ENCODE measurements around the gene SCAMP4.
"Not testable (repeated sequence)": the region's sequence is repeated elsewhere in the genome, so short reads cannot be mapped to it uniquely, and the experiment has no call there.

The SCAMP4 gene

DNA sequence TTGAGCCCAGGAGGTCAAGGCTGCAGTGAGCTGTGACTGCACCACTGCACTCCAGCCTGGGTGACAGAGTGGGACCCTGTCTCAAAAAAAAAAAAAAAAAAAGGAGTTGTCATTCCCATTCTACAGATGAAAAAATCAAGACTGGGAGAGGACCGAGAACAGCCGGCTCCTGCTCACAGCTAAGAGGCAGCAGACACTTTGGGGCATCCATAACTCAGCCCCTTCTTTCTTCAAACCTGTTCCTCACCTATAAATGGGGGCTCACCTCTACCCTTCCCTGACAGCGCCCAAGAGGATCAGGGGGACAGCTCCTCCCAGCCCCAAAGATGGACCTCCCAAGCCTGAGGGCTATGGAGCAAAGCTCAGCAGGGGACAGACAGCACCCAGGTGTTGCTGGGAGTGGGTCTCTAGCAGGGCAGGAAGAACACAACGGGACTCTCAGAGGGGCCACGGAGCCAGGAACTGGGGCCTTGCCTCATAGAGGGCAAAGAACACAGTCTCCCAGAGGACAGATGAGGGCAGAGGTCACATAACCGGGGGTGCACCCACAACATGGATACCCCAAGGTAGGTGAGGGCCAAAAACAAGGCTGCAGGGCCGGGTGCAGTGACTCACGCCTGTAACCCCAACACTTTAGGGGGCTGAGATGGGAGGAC lies 38.4 kb upstream of the SCAMP4 start:
- DNase-seq (ENCODE audit: low read depth in 2 of 2) = no peak

DNA sequence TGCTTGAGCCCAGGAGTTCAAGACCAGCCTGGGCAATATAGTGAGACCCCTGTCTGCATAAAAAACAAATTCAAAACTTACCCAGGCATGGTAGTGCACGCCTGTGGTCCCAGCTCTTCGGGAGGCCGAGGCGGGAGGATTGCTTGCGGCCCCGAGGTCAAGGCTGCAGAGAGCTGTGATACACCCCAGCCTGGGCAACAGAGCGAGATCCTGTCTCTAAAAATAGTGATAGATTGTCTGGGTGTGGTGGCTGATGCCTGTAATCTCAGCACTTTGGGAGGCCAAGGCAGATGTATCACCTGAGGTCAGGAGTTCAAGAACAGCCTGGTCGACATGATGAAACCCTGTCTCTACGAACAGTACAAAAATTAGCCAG lies 37.9 kb upstream of the SCAMP4 start:
- DNase-seq (ENCODE audit: low read depth in 2 of 2) = no peak

GRCh38 chr19:1868971-1869370 lies 36.2 kb upstream of the SCAMP4 start:
- DNase-seq (ENCODE audit: low read depth in 2 of 2) = no peak

GRCh38 chr19:1871140-1871597 lies 34.0 kb upstream of the SCAMP4 start:
- no peak for DNase-seq (ENCODE audit: low read depth in 2 of 2)

GRCh38 chr19:1871630-1872029 lies 33.6 kb upstream of the SCAMP4 start:
- DNase-seq (ENCODE audit: low read depth in 2 of 2) = no peak

GRCh38 chr19:1872807-1873523 lies 32.2 kb upstream of the SCAMP4 start:
- no peak for DNase-seq (ENCODE audit: low read depth in 2 of 2)

- no peak for DNase-seq (ENCODE audit: low read depth in 2 of 2)
Measured at GRCh38 chr19:1873524-1874473, 31.4 kb upstream of the SCAMP4 start.

DNA sequence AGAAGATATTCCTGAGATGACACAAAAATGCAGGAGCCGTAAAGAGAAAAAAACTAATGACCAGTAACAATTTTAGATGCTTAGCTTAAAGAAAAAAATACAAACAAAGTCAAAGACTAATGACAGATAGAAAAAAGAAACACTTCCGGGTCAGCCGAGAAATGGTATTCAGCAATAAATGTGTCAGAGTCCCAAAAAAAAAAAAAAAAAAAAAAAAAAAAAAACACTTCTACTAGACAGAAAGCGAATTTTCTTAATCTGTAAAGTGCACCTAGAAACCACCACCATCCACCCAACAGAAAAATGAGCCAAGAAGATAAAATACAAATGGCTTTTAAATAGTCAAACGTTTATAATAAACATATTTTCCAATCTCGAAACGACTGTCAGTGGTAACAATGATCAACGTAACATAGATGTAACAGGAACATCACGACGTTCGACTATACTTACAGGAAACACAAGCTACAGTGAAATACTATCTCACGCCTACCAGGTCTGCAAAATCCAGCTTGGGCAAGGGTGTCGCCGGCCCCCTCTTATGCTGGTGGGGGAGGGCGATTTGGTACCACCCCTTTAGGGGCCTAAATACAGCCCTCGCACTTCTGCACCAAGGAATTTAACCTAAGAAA lies 30.5 kb upstream of the SCAMP4 start:
- DNase-seq (ENCODE audit: low read depth in 2 of 2) = no peak

- DNase-seq (ENCODE audit: low read depth in 2 of 2) = not testable (repeated sequence)
Measured at GRCh38 chr19:1875265-1875645, 29.9 kb upstream of the SCAMP4 start.

DNA sequence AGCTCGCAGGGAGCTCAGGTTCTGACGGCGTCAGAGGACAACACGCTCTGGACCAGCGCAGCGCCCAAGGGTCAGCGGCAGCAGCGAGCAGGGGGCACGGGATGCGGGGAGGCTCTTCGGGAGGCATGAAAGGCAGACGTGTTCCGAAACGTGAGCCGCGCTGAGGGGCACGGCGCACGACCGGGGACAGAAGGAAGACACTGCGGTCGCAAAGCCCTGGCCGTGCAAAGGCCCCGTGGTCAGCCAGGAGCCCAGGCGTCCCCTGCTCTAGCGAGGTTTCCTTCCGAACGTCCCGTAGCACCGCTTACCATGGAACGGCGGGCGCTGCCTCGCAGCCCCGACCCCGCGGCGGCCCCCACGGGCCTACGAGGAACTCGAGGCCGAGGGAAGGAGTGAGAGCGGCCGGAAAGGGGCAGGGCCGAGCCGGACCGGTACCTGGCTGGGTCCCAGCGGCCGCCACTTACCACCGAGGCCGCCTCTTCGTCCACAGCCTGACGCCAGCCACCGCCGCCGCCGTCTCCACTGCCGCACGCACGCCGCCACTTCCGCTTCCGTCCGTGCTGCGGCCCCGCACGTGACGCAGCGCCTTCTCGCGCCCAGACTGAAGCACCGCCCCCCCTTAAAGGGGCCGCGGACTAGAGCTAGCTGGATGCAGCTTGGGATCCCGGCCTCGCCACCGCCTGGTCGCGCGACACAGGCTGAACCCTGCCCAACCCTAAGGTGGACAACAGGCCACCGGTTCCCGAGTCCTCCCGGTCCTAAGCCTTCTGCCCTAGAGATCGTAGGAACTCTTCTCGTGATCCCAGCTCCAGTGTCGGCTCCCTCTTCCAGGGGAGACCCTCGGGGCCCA lies 29.3 kb upstream of the SCAMP4 start:
- DNase-seq (ENCODE audit: low read depth in 2 of 2) = peak; percentile 69 to 77

DNA sequence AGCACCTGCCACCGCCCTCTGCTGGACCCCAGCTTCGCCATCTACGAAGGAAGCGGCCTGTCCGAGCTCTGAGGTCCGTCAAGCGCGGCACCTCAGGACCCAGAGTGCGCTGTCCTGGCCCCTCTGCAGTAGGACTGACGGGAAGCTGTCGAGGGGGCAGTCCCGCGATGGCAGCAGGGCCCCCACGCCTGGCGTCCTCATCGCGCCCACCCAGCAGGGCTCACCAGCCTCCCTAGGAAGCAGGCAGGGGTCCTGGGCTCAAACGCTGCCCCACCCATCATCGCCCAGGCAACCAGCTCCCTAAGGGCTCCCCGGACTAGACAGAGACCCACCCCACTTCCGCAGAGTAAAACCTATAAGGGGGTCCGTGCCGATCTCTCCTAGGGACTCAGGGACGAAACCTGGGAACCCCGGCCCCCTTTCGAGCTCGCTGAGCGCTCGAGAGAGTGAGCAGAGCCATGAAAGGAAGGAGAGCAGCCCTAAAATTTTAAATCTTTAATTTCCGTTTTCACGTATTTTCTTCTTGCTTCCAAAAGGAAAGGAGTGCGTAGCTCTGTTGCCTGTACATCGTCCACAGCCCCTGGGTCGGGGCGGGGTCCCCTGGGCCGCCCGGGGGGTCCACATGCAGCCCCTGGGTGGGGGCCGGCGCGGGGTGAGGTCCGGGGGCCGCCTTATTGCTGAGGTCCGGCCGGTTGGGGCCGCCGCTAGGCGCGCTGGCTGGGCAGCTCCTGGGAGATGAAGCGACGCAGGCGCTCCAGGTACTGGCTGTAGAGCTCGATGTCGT lies 28.5 kb upstream of the SCAMP4 start:
- DNase-seq (ENCODE audit: low read depth in 2 of 2) = not testable (repeated sequence)

GRCh38 chr19:1877280-1877660 lies 27.9 kb upstream of the SCAMP4 start:
- DNase-seq (ENCODE audit: low read depth in 2 of 2) = not testable (repeated sequence)

DNA sequence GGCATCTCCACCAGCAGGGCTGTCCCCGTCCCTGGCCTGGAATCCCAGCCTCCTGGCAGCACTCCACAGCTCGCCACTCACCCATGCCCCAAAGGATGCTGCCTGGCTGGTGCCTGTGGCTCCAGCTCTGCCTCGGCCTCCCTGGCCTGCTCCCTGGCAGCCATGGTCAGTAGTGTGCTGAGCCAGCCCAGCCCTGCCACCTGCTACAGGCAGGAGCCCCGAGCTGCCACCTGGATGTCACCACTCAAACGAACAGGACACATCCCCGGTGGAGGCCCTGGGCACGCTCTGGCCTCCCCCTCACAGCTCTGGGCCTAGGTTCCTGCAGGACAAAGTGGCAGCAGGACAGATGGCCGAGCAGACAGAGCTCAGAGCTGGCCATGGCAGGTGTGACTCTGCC lies 26.6 kb upstream of the SCAMP4 start:
- DNase-seq (ENCODE audit: low read depth in 2 of 2) = not testable (repeated sequence)

GRCh38 chr19:1879982-1880381 lies 25.2 kb upstream of the SCAMP4 start:
- DNase-seq (ENCODE audit: low read depth in 2 of 2) = not testable (repeated sequence)

GRCh38 chr19:1880611-1881392 lies 24.4 kb upstream of the SCAMP4 start:
- DNase-seq (ENCODE audit: low read depth in 2 of 2) = no peak

DNA sequence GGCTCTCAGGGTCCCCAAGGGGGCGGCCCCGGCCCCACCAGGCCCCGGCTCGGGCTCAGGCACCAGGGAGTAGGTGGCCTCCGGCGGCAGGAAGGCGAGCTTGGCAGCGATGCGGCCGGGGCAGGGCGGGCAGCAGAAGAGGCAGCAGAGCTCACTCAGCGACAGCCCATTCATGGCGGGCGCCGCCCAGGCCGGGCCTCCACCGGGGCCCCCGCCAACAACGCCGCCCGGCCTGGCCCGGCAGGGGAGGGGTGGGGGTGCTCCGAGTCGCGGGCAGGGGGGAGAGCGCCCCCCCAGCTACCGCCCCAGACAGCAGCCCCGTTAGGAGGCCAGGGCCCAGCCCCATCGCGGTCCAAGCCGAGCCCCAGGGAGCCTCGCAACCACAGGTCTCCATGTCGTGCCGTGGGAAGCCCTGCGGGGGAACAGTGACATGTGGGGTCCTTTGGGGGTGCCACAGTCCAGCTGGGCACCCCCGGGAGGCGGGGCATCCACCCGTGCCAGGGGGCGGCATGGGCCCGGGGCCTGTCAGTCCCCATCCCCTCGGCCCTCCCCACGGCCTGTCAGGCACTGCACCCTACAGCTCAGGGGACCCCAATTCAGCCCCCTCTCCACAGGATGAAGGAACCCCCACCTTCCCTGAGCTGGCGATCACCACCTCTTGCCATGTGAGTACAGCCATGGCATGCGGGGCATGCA lies 23.7 kb upstream of the SCAMP4 start:
- not testable (repeated sequence) for DNase-seq (ENCODE audit: low read depth in 2 of 2)

- DNase-seq (ENCODE audit: low read depth in 2 of 2) = peak in 1 of 2 donors; percentile 56
Measured at GRCh38 chr19:1882089-1882785, 23.0 kb upstream of the SCAMP4 start.

Measured in stimulated activated CD8-positive, alpha-beta memory T cell treated with anti-CD3 and anti-CD28 coated beads, Interleukin-15, amount 100 ng/mL, for 4 hours (primary cell).